ENCODE data around the gene NRDE2.

NRDE2 gene

GRCh38 chr14:90281756-90282155 is 50.0 kb downstream of the NRDE2 start:
- H4K20me1 ChIP-seq (ENCODE audit: low read depth, low read length), result no peaks in the 10 kb centered on the region
- no peaks in the 10 kb centered on the region for H3K27me3 ChIP-seq (ENCODE audit: low read length)
- H3K36me3 ChIP-seq (ENCODE audit: low read length), result no peaks in the 10 kb centered on the region
- H2AFZ ChIP-seq (ENCODE audit: low read depth, low read length, severe bottlenecking), result no peak overlapping the region
- H3K9me3 ChIP-seq (ENCODE audit: insufficient read depth, low read length), result no peaks in the 10 kb centered on the region
- no peaks in the 10 kb centered on the region for H3K9me2 ChIP-seq (replicated peaks; ENCODE audit: insufficient read depth, low read length)
- TF ChIP-seq EZH2phosphoT487 (conservative IDR thresholded peaks at IDR 0.05; ENCODE audit: low read length), result no peak
- TF ChIP-seq, protein P1, sequence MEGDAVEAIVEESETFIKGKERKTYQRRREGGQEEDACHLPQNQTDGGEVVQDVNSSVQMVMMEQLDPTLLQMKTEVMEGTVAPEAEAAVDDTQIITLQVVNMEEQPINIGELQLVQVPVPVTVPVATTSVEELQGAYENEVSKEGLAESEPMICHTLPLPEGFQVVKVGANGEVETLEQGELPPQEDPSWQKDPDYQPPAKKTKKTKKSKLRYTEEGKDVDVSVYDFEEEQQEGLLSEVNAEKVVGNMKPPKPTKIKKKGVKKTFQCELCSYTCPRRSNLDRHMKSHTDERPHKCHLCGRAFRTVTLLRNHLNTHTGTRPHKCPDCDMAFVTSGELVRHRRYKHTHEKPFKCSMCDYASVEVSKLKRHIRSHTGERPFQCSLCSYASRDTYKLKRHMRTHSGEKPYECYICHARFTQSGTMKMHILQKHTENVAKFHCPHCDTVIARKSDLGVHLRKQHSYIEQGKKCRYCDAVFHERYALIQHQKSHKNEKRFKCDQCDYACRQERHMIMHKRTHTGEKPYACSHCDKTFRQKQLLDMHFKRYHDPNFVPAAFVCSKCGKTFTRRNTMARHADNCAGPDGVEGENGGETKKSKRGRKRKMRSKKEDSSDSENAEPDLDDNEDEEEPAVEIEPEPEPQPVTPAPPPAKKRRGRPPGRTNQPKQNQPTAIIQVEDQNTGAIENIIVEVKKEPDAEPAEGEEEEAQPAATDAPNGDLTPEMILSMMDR (IDR thresholded peaks at IDR 0.05; ENCODE audit: insufficient read depth, low read length, poor library complexity, severe bottlenecking), result no peak
- H3K9ac ChIP-seq (ENCODE audit: low read length), result no peak overlapping the region
- H3K4me2 ChIP-seq (ENCODE audit: low read depth, low read length, poor library complexity, severe bottlenecking), result no peak overlapping the region
- H3K79me2 ChIP-seq (ENCODE audit: insufficient read depth, low read length), result no peaks in the 10 kb centered on the region
- no peaks in the 10 kb centered on the region for H3F3A ChIP-seq (ENCODE audit: insufficient read depth)
- no peak overlapping the region for H3K27ac ChIP-seq (ENCODE audit: low read depth, low read length)
- H3K4me3 ChIP-seq (ENCODE audit: insufficient read depth, low read length, poor library complexity, severe bottlenecking), result no peak overlapping the region

- Histone ChIP-seq H3K27ac (ENCODE audit: low read depth, low read length) (no peak overlapping the region), H4K20me1 (ENCODE audit: low read depth, low read length) (no peaks in the 10 kb centered on the region), H3K79me2 (ENCODE audit: insufficient read depth, low read length) (no peaks in the 10 kb centered on the region), H3K4me3 (ENCODE audit: insufficient read depth, low read length, poor library complexity, severe bottlenecking) (no peak overlapping the region), H3F3A (ENCODE audit: insufficient read depth) (no peaks in the 10 kb centered on the region), H3K27me3 (ENCODE audit: low read length) (no peaks in the 10 kb centered on the region), H3K36me3 (ENCODE audit: low read length) (no peaks in the 10 kb centered on the region), H3K9me2 (replicated peaks; ENCODE audit: insufficient read depth, low read length) (no peaks in the 10 kb centered on the region), H2AFZ (ENCODE audit: low read depth, low read length, severe bottlenecking) (no peak overlapping the region), H3K9ac (ENCODE audit: low read length) (no peak overlapping the region), H3K9me3 (ENCODE audit: insufficient read depth, low read length) (no peaks in the 10 kb centered on the region), H3K4me2 (ENCODE audit: low read depth, low read length, poor library complexity, severe bottlenecking) (no peak overlapping the region)
- no peak for TF ChIP-seq EZH2phosphoT487 (conservative IDR thresholded peaks at IDR 0.05; ENCODE audit: low read length)
- TF ChIP-seq, protein P1 (IDR thresholded peaks at IDR 0.05; ENCODE audit: insufficient read depth, low read length, poor library complexity, severe bottlenecking), result no peak
Observed at GRCh38 chr14:90281261-90281660, 50.5 kb downstream of the NRDE2 start.

DNA sequence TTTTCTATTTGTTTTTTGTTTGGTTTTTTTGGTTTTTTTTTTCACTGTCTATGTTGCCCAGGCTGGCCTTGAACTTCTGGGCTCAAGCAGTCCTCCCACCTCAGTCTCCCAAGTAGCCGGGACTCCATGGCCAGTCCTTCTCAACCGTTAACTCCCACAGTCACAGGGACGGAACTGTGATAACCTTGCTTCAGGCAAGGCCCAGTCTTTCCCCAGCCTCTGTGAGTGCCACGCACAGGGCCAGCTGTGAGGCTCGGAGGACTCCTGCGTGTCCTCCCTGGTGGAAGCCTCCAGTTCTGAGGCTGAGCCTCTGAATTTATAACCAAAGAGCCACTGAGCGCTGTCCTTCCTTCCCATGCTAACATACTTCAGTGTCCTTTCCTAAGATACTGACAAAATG is 51.6 kb downstream of the NRDE2 start:
- H3K9ac ChIP-seq (ENCODE audit: low read length), result no peak overlapping the region
- no peaks in the 10 kb centered on the region for H3K36me3 ChIP-seq (ENCODE audit: low read length)
- H4K20me1 ChIP-seq (ENCODE audit: low read depth, low read length), result no peaks in the 10 kb centered on the region
- no peak overlapping the region for H2AFZ ChIP-seq (ENCODE audit: low read depth, low read length, severe bottlenecking)
- no peak for TF ChIP-seq EZH2phosphoT487 (conservative IDR thresholded peaks at IDR 0.05; ENCODE audit: low read length)
- TF ChIP-seq, protein P1 (IDR thresholded peaks at IDR 0.05; ENCODE audit: insufficient read depth, low read length, poor library complexity, severe bottlenecking), result no peak
- no peak overlapping the region for H3K27ac ChIP-seq (ENCODE audit: low read depth, low read length)
- H3K4me3 ChIP-seq (ENCODE audit: insufficient read depth, low read length, poor library complexity, severe bottlenecking), result no peak overlapping the region
- no peaks in the 10 kb centered on the region for H3K9me2 ChIP-seq (replicated peaks; ENCODE audit: insufficient read depth, low read length)
- no peaks in the 10 kb centered on the region for H3K9me3 ChIP-seq (ENCODE audit: insufficient read depth, low read length)
- H3F3A ChIP-seq (ENCODE audit: insufficient read depth), result no peaks in the 10 kb centered on the region
- no peaks in the 10 kb centered on the region for H3K79me2 ChIP-seq (ENCODE audit: insufficient read depth, low read length)
- no peak overlapping the region for H3K4me2 ChIP-seq (ENCODE audit: low read depth, low read length, poor library complexity, severe bottlenecking)
- no peaks in the 10 kb centered on the region for H3K27me3 ChIP-seq (ENCODE audit: low read length)
